Measurements from ENCODE around the gene EPS8L2.

The EPS8L2 gene

GRCh38 chr11:693415-693831 lies 12.6 kb upstream of the EPS8L2 start:
- H3K4me1 ChIP-seq (ENCODE audit: low read length): peaks cover 29% of the 10 kb centered on the region
- H3K27ac ChIP-seq (ENCODE audit: low read length): no peak overlapping the region
- H3K4me2 ChIP-seq (ENCODE audit: low read length): peak overlapping the region; percentile 90
- H2AFZ ChIP-seq (ENCODE audit: low read depth, low read length): no peak overlapping the region
- H4K20me1 ChIP-seq (ENCODE audit: insufficient read depth, low read length): peaks cover 11% of the 10 kb centered on the region; the same call in 1 of the 2 replicates
- no peak overlapping the region for H3K9ac ChIP-seq (ENCODE audit: low read length)
- H3K9me3 ChIP-seq (ENCODE audit: insufficient read depth, low read length): no peaks in the 10 kb centered on the region
- H3K79me2 ChIP-seq (ENCODE audit: low read length): peaks cover 54% of the 10 kb centered on the region
- H3K36me3 ChIP-seq (replicated peaks; ENCODE audit: low read depth, low read length): peaks cover 7% of the 10 kb centered on the region
- H3K4me3 ChIP-seq (ENCODE audit: low read length): peak overlapping the region; percentile 81
- H3K27me3 ChIP-seq (ENCODE audit: low read depth, low read length): no peaks in the 10 kb centered on the region
- TF ChIP-seq CTCF (IDR thresholded peaks at IDR 0.05; ENCODE audit: low read depth, low read length) (no peak), EZH2phosphoT487 (IDR thresholded peaks at IDR 0.05; ENCODE audit: low read depth) (no peak)

- TF ChIP-seq EZH2phosphoT487 (IDR thresholded peaks at IDR 0.05; ENCODE audit: low read depth) (no peak), CTCF (IDR thresholded peaks at IDR 0.05; ENCODE audit: low read depth, low read length) (no peak)
- Histone ChIP-seq H3K36me3 (replicated peaks; ENCODE audit: low read depth, low read length) (peaks cover 2% of the 10 kb centered on the region), H3K9me3 (ENCODE audit: insufficient read depth, low read length) (no peaks in the 10 kb centered on the region), H3K9ac (ENCODE audit: low read length) (0 out of 2 replicates have a peak overlapping the region, but pooled peaks have one; percentile 28), H3K27ac (ENCODE audit: low read length) (no peak overlapping the region), H4K20me1 (ENCODE audit: insufficient read depth, low read length) (peaks cover 11% of the 10 kb centered on the region; the same call in 1 of the 2 replicates), H3K4me2 (ENCODE audit: low read length) (peak overlapping the region; percentile 90), H3K79me2 (ENCODE audit: low read length) (peaks cover 54% of the 10 kb centered on the region), H3K4me1 (ENCODE audit: low read length) (peaks cover 35% of the 10 kb centered on the region), H2AFZ (ENCODE audit: low read depth, low read length) (no peak overlapping the region), H3K27me3 (ENCODE audit: low read depth, low read length) (no peaks in the 10 kb centered on the region), H3K4me3 (ENCODE audit: low read length) (peak overlapping the region; percentile 81)
Measured at GRCh38 chr11:693887-694562, 12.0 kb upstream of the EPS8L2 start.

GRCh38 chr11:694563-695287 lies 11.3 kb upstream of the EPS8L2 start, which contains the start of gene DEAF1:
Gene DEAF1 (minus strand): TSS chr11:695222. CDS start chr11:695047, 175 bp downstream.
- Histone ChIP-seq H3K9me3 (ENCODE audit: insufficient read depth, low read length) (no peaks in the 10 kb centered on the region), H3K4me1 (ENCODE audit: low read length) (peaks cover 35% of the 10 kb centered on the region), H4K20me1 (ENCODE audit: insufficient read depth, low read length) (peaks cover 11% of the 10 kb centered on the region; the same call in 1 of the 2 replicates), H3K27me3 (ENCODE audit: low read depth, low read length) (no peaks in the 10 kb centered on the region), H3K27ac (ENCODE audit: low read length) (peak within 1 kb of the TSS; percentile 90), H3K79me2 (ENCODE audit: low read length) (peaks cover 54% of the 10 kb centered on the region), H3K36me3 (replicated peaks; ENCODE audit: low read depth, low read length) (peaks cover 2% of the 10 kb centered on the region), H3K4me3 (ENCODE audit: low read length) (peak within 1 kb of the TSS; percentile 81), H3K9ac (ENCODE audit: low read length) (peak within 1 kb of the TSS; percentile 91), H3K4me2 (ENCODE audit: low read length) (peak within 1 kb of the TSS; percentile 90), H2AFZ (ENCODE audit: low read depth, low read length) (peak within 1 kb of the TSS; percentile 65; the same call in 1 of the 2 replicates)
- TF ChIP-seq EZH2phosphoT487 (IDR thresholded peaks at IDR 0.05; ENCODE audit: low read depth): no peak
- TF ChIP-seq CTCF (IDR thresholded peaks at IDR 0.05; ENCODE audit: low read depth, low read length): no peak

GRCh38 chr11:695288-695537 lies 10.8 kb upstream of the EPS8L2 start:
- peaks cover 54% of the 10 kb centered on the region for H3K79me2 ChIP-seq (ENCODE audit: low read length)
- H3K4me2 ChIP-seq (ENCODE audit: low read length): peak overlapping the region; percentile 42
- peaks cover 35% of the 10 kb centered on the region for H3K4me1 ChIP-seq (ENCODE audit: low read length)

More at GRCh38 chr11:695288-695537, 10.8 kb upstream of the EPS8L2 start:
- Histone ChIP-seq H3K36me3 (replicated peaks; ENCODE audit: low read depth, low read length) (no peaks in the 10 kb centered on the region), H3K9me3 (ENCODE audit: insufficient read depth, low read length) (no peaks in the 10 kb centered on the region), H4K20me1 (ENCODE audit: insufficient read depth, low read length) (peaks cover 11% of the 10 kb centered on the region; the same call in 1 of the 2 replicates), H3K4me3 (ENCODE audit: low read length) (peak overlapping the region; percentile 81), H2AFZ (ENCODE audit: low read depth, low read length) (peak overlapping the region; percentile 65; the same call in 1 of the 2 replicates), H3K27me3 (ENCODE audit: low read depth, low read length) (no peaks in the 10 kb centered on the region), H3K9ac (ENCODE audit: low read length) (peak overlapping the region; percentile 91), H3K27ac (ENCODE audit: low read length) (peak overlapping the region; percentile 90)
- TF ChIP-seq EZH2phosphoT487 (IDR thresholded peaks at IDR 0.05; ENCODE audit: low read depth) (no peak), CTCF (IDR thresholded peaks at IDR 0.05; ENCODE audit: low read depth, low read length) (no peak)

Measured in OCI-LY3 (cell line).